ENCODE data around the gene WASF2. TPM values are rescaled to one million over a fixed set of nuclear protein-coding genes. Genes with fewer than 3 reads are reported as not detected.

Gene WASF2
- total RNA-seq, 1 experiment from 2014 or later, result 104 TPM

GRCh38 chr1:27397749-27398148 lies 92.2 kb downstream of the WASF2 start:
- no peak for ATAC-seq
- Mint-ChIP-seq H3K36me3 (no peaks in the 10 kb centered on the region), H3K27ac (no peak overlapping the region), H3K27me3 (ENCODE audit: low read depth) (no peaks in the 10 kb centered on the region; the same call in 1 of the 2 replicates), H3K9me3 (no peaks in the 10 kb centered on the region), H3K4me3 (no peak overlapping the region), H3K4me1 (peaks cover 41% of the 10 kb centered on the region)
- ChIA-PET CTCF (interaction anchor here (0.7 to 6.5 kb wide), 23 partner anchors 8 to 272 kb away, joined by 3 to 150 read pairs (median 6); partner anchors contain the start of genes AHDC1, CD164L2 and MAP3K6), POLR2A (interaction anchor here (1.0 to 1.1 kb wide), 2 partner anchors 32 to 385 kb away, joined by 3 to 4 read pairs; no protein-coding TSS in a partner anchor)
- TF ChIP-seq E2F4 (CRISPR knock-in tag; IDR thresholded peaks at IDR 0.05; ENCODE audit: borderline replicate concordance, low read depth) (no peak), ZNF121 (CRISPR knock-in tag; IDR thresholded peaks at IDR 0.05) (0 out of 2 replicates have a peak, but pooled peaks have one; percentile 30)
- no peak for DNase-seq (ENCODE audit: low spot score)

DNA sequence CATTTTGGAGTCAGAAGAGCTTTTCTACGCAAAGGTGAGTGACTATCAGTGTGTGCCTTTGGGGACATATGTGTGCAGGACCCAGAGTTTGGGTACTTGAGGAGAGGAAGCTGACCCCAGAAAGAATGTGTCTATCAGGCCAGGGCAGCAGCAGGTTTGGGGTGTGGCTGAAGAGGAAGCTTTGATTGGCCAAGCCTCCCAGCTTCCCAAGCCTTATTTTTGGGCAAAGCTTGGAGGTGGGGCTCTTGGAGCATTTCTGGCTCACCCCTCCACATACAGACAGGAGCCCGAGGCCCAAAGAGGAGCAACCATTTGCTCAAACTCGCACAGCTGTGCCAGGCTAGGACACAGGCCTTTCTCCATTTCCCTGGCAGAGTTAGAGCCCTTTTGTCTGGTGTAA lies 92.9 kb downstream of the WASF2 start:
- no peak for ATAC-seq
- peaks cover 37% of the 10 kb centered on the region for H3K4me1 Mint-ChIP-seq
- H3K27ac Mint-ChIP-seq, result peak overlapping the region; percentile 70
- H3K4me3 Mint-ChIP-seq, result no peak overlapping the region
- H3K36me3 Mint-ChIP-seq, result no peaks in the 10 kb centered on the region
- TF ChIP-seq ATF1 (CRISPR knock-in tag; IDR thresholded peaks at IDR 0.05) (no peak), JAZF1 (CRISPR knock-in tag; IDR thresholded peaks at IDR 0.05) (no peak), ZNF317 (CRISPR knock-in tag; IDR thresholded peaks at IDR 0.05; ENCODE audit: borderline replicate concordance, low read depth) (no peak), TCF7 (CRISPR knock-in tag; IDR thresholded peaks at IDR 0.05; ENCODE audit: low read depth) (no peak)
- TF ChIP-seq, protein P1, sequence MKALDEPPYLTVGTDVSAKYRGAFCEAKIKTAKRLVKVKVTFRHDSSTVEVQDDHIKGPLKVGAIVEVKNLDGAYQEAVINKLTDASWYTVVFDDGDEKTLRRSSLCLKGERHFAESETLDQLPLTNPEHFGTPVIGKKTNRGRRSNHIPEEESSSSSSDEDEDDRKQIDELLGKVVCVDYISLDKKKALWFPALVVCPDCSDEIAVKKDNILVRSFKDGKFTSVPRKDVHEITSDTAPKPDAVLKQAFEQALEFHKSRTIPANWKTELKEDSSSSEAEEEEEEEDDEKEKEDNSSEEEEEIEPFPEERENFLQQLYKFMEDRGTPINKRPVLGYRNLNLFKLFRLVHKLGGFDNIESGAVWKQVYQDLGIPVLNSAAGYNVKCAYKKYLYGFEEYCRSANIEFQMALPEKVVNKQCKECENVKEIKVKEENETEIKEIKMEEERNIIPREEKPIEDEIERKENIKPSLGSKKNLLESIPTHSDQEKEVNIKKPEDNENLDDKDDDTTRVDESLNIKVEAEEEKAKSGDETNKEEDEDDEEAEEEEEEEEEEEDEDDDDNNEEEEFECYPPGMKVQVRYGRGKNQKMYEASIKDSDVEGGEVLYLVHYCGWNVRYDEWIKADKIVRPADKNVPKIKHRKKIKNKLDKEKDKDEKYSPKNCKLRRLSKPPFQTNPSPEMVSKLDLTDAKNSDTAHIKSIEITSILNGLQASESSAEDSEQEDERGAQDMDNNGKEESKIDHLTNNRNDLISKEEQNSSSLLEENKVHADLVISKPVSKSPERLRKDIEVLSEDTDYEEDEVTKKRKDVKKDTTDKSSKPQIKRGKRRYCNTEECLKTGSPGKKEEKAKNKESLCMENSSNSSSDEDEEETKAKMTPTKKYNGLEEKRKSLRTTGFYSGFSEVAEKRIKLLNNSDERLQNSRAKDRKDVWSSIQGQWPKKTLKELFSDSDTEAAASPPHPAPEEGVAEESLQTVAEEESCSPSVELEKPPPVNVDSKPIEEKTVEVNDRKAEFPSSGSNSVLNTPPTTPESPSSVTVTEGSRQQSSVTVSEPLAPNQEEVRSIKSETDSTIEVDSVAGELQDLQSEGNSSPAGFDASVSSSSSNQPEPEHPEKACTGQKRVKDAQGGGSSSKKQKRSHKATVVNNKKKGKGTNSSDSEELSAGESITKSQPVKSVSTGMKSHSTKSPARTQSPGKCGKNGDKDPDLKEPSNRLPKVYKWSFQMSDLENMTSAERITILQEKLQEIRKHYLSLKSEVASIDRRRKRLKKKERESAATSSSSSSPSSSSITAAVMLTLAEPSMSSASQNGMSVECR (CRISPR knock-in tag; IDR thresholded peaks at IDR 0.05; ENCODE audit: borderline replicate concordance), result no peak
- no peaks in the 10 kb centered on the region for H3K9me3 Mint-ChIP-seq
- no peak for DNase-seq (ENCODE audit: low spot score)
- CTCF ChIA-PET, result interaction anchor here (0.5 to 6.5 kb wide), 29 partner anchors 9 to 840 kb away, joined by 3 to 150 read pairs (median 5); partner anchors contain the start of genes AHDC1, CD164L2 and MAP3K6
- POLR2A ChIA-PET, result interaction anchor here (1.0 kb wide), 1 partner anchor 31 kb away, joined by 4 read pairs; no protein-coding TSS in a partner anchor
- H3K27me3 Mint-ChIP-seq (ENCODE audit: low read depth), result no peaks in the 10 kb centered on the region; the same call in 1 of the 2 replicates

- Mint-ChIP-seq H3K27me3 (ENCODE audit: low read depth) (no peaks in the 10 kb centered on the region; the same call in 1 of the 2 replicates), H3K4me1 (peaks cover 47% of the 10 kb centered on the region), H3K36me3 (no peaks in the 10 kb centered on the region), H3K9me3 (no peaks in the 10 kb centered on the region), H3K27ac (no peak overlapping the region), H3K4me3 (no peak overlapping the region)
- DNase-seq (ENCODE audit: low spot score), result peak; percentile 89
- ChIA-PET POLR2A (interaction anchor here (0.8 kb wide), 1 partner anchor 29 kb away, joined by 3 read pairs; the partner anchor contains the start of gene MAP3K6), CTCF (interaction anchor here (0.6 to 6.5 kb wide), 56 partner anchors 9 to 388 kb away, joined by 3 to 150 read pairs (median 4); partner anchors contain the start of genes AHDC1, CD164L2, FCN3 and MAP3K6)
- peak; percentile 21 for ATAC-seq
- TF ChIP-seq CTCF (IDR thresholded peaks at IDR 0.05), result peak; percentile 95
- no peak for TF ChIP-seq MYBL2 (CRISPR knock-in tag; IDR thresholded peaks at IDR 0.05)
- no peak for TF ChIP-seq NFATC4 (CRISPR knock-in tag; IDR thresholded peaks at IDR 0.05)
These were observed 94.3 kb downstream of the WASF2 start for GRCh38 chr1:27395441-27396195.

Data from WTC11 (cell line).